DND-41 (cell line): ENCODE results near the gene ITSN1.
A peak's percentile ranks its signal among the peaks of the same experiment; 100 is the strongest.

Experiments used
- ATAC-seq: fragments of 200-7000 bp; cut with Tn5 transposase; 3 replicates; pipeline ENCODE4 v1.9.1; 2021; ENCODE audit warnings: low read depth; ENCODE audit not compliant: insufficient read depth
- DNase-seq: peaks from one replicate; pipeline ENCODE4 v3.0.0-alpha.2; 2020
- H2AFZ ChIP-seq: 2 replicates; pipeline ENCODE4 v1.6.0; 2012; ENCODE audit warnings: low read depth, low read length
- H3K27ac ChIP-seq: 2 replicates; pipeline ENCODE4 v1.5.1; 2012; ENCODE audit warnings: low read length, inconsistent platforms
- H3K27me3 ChIP-seq: fragments of 200-600 bp; sonication (generic); 2 replicates; pipeline ENCODE4 v1.6.0; 2012; ENCODE audit warnings: low read length, mild to moderate bottlenecking, inconsistent platforms; ENCODE audit not compliant: insufficient read depth, poor library complexity
- H3K36me3 ChIP-seq: 2 replicates; pipeline ENCODE4 v1.5.1; 2012; ENCODE audit warnings: low read length, inconsistent platforms; ENCODE audit not compliant: insufficient read depth
- H3K4me1 ChIP-seq: 2 replicates; pipeline ENCODE4 v1.5.1; 2012; ENCODE audit warnings: mild to moderate bottlenecking, low read length; ENCODE audit not compliant: insufficient read depth
- H3K4me2 ChIP-seq: 2 replicates; pipeline ENCODE4 v1.6.0; 2012; ENCODE audit warnings: mild to moderate bottlenecking, moderate library complexity, low read length, inconsistent platforms; ENCODE audit not compliant: insufficient read depth
- H3K4me3 ChIP-seq, 2 experiments: fragments of 200-600 bp in 1 of 2; shearing (Covaris generic) in 1 of 2; 2 replicates each; pipeline ENCODE4 v1.5.1; 2012 to 2016; ENCODE audit warnings: inconsistent platforms in 2 of 2, low read length in 2 of 2, mild to moderate bottlenecking in 2 of 2, low read depth in 1 of 2, moderate library complexity in 1 of 2
- H3K79me2 ChIP-seq: 2 replicates; pipeline ENCODE4 v1.6.0; 2012; ENCODE audit warnings: low read length, inconsistent platforms; ENCODE audit not compliant: insufficient read depth
- H3K9ac ChIP-seq: 2 replicates; pipeline ENCODE4 v1.6.0; 2012; ENCODE audit warnings: low read depth, mild to moderate bottlenecking, inconsistent platforms, low read length, moderate library complexity
- H3K9me3 ChIP-seq: 2 replicates; pipeline ENCODE4 v1.5.1; 2012; ENCODE audit warnings: low read length, moderate library complexity, mild to moderate bottlenecking, inconsistent platforms; ENCODE audit not compliant: insufficient read depth, severe bottlenecking
- H4K20me1 ChIP-seq: 2 replicates; pipeline ENCODE4 v1.6.0; 2012; ENCODE audit warnings: low read length; ENCODE audit not compliant: insufficient read depth
- CTCF ChIP-seq: IDR thresholded peaks from 2 replicates; pipeline ENCODE4 v1.5.1; 2012; ENCODE audit warnings: borderline replicate concordance, low read length, moderate library complexity, mild to moderate bottlenecking; ENCODE audit not compliant: poor library complexity, severe bottlenecking; ENCODE audit errors: extremely low read depth
- EZH2 ChIP-seq: IDR thresholded peaks from 3 replicates; pipeline ENCODE4 v1.6.1; 2012; ENCODE audit warnings: borderline replicate concordance, low read depth, mild to moderate bottlenecking, moderate library complexity, low read length, inconsistent platforms; ENCODE audit not compliant: severe bottlenecking

The ITSN1 gene

DNA sequence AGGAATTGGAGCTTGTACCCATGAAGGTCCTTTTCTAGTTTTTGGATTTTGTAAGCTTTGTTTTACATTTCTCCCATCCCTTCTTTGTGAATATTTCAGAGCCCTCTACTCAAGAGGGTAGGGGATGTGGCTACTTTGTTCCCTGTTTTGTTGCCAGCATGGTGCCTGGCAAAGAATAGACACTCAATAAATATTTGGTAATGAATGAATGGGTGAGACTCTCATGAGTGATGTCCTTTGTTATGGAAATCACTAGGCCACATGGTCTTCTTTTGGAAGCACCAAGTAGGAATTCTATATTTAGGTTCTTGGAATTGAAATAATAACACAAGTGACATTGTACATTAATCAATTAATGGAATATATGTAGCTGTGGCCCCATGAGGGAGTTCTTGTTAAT is 300.1 kb downstream of the ITSN1 start:
- Histone ChIP-seq H2AFZ (no peak overlapping the region), H3K4me1 (peaks cover 34% of the 10 kb centered on the region), H4K20me1 (no peaks in the 10 kb centered on the region), H3K36me3 (peaks cover 39% of the 10 kb centered on the region), H3K4me2 (no peak overlapping the region), H3K79me2 (peaks cover 74% of the 10 kb centered on the region), H3K9me3 (no peaks in the 10 kb centered on the region), H3K27ac (peak overlapping the region; percentile 55), H3K9ac (no peak overlapping the region), H3K4me3 (no peak overlapping the region), H3K27me3 (no peaks in the 10 kb centered on the region)
- TF ChIP-seq EZH2 (no peak), CTCF (no peak)
- DNase-seq (no peak), ATAC-seq (no peak)

DNA sequence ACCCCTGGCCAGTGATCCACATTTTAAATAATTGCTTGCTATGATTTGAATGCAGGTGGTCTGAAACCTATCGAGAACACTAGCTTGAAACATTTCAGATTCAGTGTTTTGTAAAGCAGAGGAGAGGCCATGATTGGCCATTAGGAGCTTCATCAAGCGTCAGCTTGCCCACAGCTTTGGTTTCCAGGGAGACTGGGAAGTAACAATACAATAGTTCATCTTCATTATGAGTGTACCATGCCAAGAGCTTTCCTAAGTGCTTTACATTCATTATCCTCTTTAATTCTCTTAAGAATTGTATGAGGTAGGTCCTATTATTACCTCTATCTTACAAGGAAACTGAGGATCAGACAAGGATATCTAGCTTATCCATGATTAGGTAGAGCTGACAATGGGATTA is 301.0 kb downstream of the ITSN1 start:
- no peak overlapping the region for H2AFZ ChIP-seq
- ATAC-seq (no peak), DNase-seq (no peak)
- H3K4me2 ChIP-seq = no peak overlapping the region
- no peaks in the 10 kb centered on the region for H4K20me1 ChIP-seq
- no peak overlapping the region for H3K9ac ChIP-seq
- peaks cover 41% of the 10 kb centered on the region for H3K4me1 ChIP-seq
- peaks cover 32% of the 10 kb centered on the region for H3K36me3 ChIP-seq
- no peak for TF ChIP-seq EZH2
- TF ChIP-seq CTCF = no peak
- H3K79me2 ChIP-seq = peaks cover 66% of the 10 kb centered on the region
- H3K27me3 ChIP-seq = no peaks in the 10 kb centered on the region
- no peaks in the 10 kb centered on the region for H3K9me3 ChIP-seq
- H3K27ac ChIP-seq = peak overlapping the region; percentile 21; the same call in 1 of the 2 replicates
- H3K4me3 ChIP-seq = no peak overlapping the region

GRCh38 chr21:33944185-33944763 is 302.0 kb downstream of the ITSN1 start:
- Histone ChIP-seq H3K27ac (peak overlapping the region; percentile 42; the same call in 1 of the 2 replicates), H3K9ac (no peak overlapping the region), H3K9me3 (no peaks in the 10 kb centered on the region), H2AFZ (no peak overlapping the region), H3K79me2 (peaks cover 60% of the 10 kb centered on the region), H3K4me3 (no peak overlapping the region), H3K4me1 (peaks cover 50% of the 10 kb centered on the region), H3K36me3 (peaks cover 25% of the 10 kb centered on the region), H3K27me3 (no peaks in the 10 kb centered on the region), H4K20me1 (no peaks in the 10 kb centered on the region), H3K4me2 (no peak overlapping the region)
- TF ChIP-seq EZH2 (no peak), CTCF (no peak)
- ATAC-seq (no peak), DNase-seq (no peak)
